ENCODE results near the gene DYNLT4.
"Not testable (repeated sequence)": the region's sequence is repeated elsewhere in the genome, so short reads cannot be mapped to it uniquely, and the experiment has no call there.

DYNLT4 gene

GRCh38 chr1:44806704-44807363 lies at the start of gene DYNLT4:
Gene DYNLT4, minus strand, starts transcription at chr1:44807351. Its CDS starts 683 bp downstream, at chr1:44806668.
- ATAC-seq, result peak; percentile 1 to 2

- no peak for ATAC-seq
Observed at GRCh38 chr1:44855742-44856141, 48.6 kb upstream of the DYNLT4 start.

GRCh38 chr1:44854970-44855369 lies 47.8 kb upstream of the DYNLT4 start:
- ATAC-seq, result no peak

- ATAC-seq, result no peak
Observed at GRCh38 chr1:44853201-44853600, 46.0 kb upstream of the DYNLT4 start.

- no peak for ATAC-seq
Observed at GRCh38 chr1:44851308-44851707, 44.2 kb upstream of the DYNLT4 start.

GRCh38 chr1:44849575-44850132 lies 42.5 kb upstream of the DYNLT4 start:
- peak; percentile 48 for ATAC-seq

- no peak for ATAC-seq
Observed at GRCh38 chr1:44848456-44849181, 41.5 kb upstream of the DYNLT4 start.

GRCh38 chr1:44847845-44848244 lies 40.7 kb upstream of the DYNLT4 start:
- no peak for ATAC-seq

GRCh38 chr1:44846985-44847384 lies 39.8 kb upstream of the DYNLT4 start:
- no peak for ATAC-seq

- peak; percentile 46 to 49 for ATAC-seq
Observed at GRCh38 chr1:44842862-44843655, 35.9 kb upstream of the DYNLT4 start, which contains the start of gene PTCH2. Gene PTCH2, minus strand, starts transcription at chr1:44843253. Its CDS starts 321 bp downstream, at chr1:44842932.

- no peak for ATAC-seq
Observed at GRCh38 chr1:44842486-44842861, 35.3 kb upstream of the DYNLT4 start.

- no peak for ATAC-seq
Observed at GRCh38 chr1:44839576-44839975, 32.4 kb upstream of the DYNLT4 start.

GRCh38 chr1:44838294-44838693 lies 31.1 kb upstream of the DYNLT4 start:
- not testable (repeated sequence) for ATAC-seq

GRCh38 chr1:44835738-44836675 lies 28.9 kb upstream of the DYNLT4 start:
- peak; percentile 95 to 97 for ATAC-seq

- no peak for ATAC-seq
Observed at GRCh38 chr1:44834328-44834727, 27.2 kb upstream of the DYNLT4 start.

GRCh38 chr1:44832056-44832705 lies 25.0 kb upstream of the DYNLT4 start:
- no peak for ATAC-seq

- ATAC-seq, result no peak
Observed at GRCh38 chr1:44831516-44831915, 24.4 kb upstream of the DYNLT4 start.

- no peak for ATAC-seq
Observed at GRCh38 chr1:44830900-44831304, 23.8 kb upstream of the DYNLT4 start.

GRCh38 chr1:44829506-44830384 lies 22.6 kb upstream of the DYNLT4 start:
- ATAC-seq, result no peak

- ATAC-seq, result no peak
Observed at GRCh38 chr1:44828841-44829440, 21.8 kb upstream of the DYNLT4 start.
